ENCODE data around the gene DIP2B.

- no peak for TF ChIP-seq CTCF (IDR thresholded peaks at IDR 0.05)
- no peak for TF ChIP-seq POLR2AphosphoS5 (IDR thresholded peaks at IDR 0.05; ENCODE audit: low read depth, low read length)
- TF ChIP-seq REST (IDR thresholded peaks at IDR 0.05; ENCODE audit: insufficient read depth in 1 of 2, low read depth in 2 of 2, low read length in 1 of 2) = no peak
Observed at GRCh38 chr12:50598321-50598862, 93.6 kb downstream of the DIP2B start.

All from Panc1 (cell line).